DMS 273 (cell line): ENCODE data around the gene CRYBA2.

Experiments used
- DNase-seq: peaks from one replicate; lab custom pipeline; 2025; ENCODE audit not compliant: unreplicated experiment; lab: John Stamatoyannopoulos, UW

CRYBA2 gene

GRCh38 chr2:219023045-219023605 is 29.9 kb upstream of the CRYBA2 start:
- DNase-seq = no peak

GRCh38 chr2:219022616-219023015 is 29.4 kb upstream of the CRYBA2 start:
- no peak for DNase-seq

GRCh38 chr2:219022041-219022440 is 28.8 kb upstream of the CRYBA2 start:
- DNase-seq = no peak

- DNase-seq = no peak
Observed at GRCh38 chr2:219021591-219021990, 28.4 kb upstream of the CRYBA2 start.

- DNase-seq = peak; percentile 23
Observed at GRCh38 chr2:219020604-219021365, 27.6 kb upstream of the CRYBA2 start.

GRCh38 chr2:219019436-219019835 is 26.2 kb upstream of the CRYBA2 start:
- DNase-seq = no peak

- DNase-seq = no peak
Observed at GRCh38 chr2:219018726-219019125, 25.5 kb upstream of the CRYBA2 start.

- DNase-seq = no peak
Observed at GRCh38 chr2:219018286-219018685, 25.1 kb upstream of the CRYBA2 start.

GRCh38 chr2:219017201-219017931 is 24.1 kb upstream of the CRYBA2 start:
- DNase-seq = peak; percentile 64

- no peak for DNase-seq
Observed at GRCh38 chr2:219016721-219017120, 23.5 kb upstream of the CRYBA2 start.

GRCh38 chr2:219010873-219011272 is 17.7 kb upstream of the CRYBA2 start:
- DNase-seq = no peak

- peak; percentile 60 for DNase-seq
Observed at GRCh38 chr2:219010162-219010756, 17.0 kb upstream of the CRYBA2 start.

- no peak for DNase-seq
Observed at GRCh38 chr2:219009294-219009693, 16.1 kb upstream of the CRYBA2 start.

- no peak for DNase-seq
Observed at GRCh38 chr2:219003979-219004378, 10.8 kb upstream of the CRYBA2 start.

GRCh38 chr2:219003267-219003634 is 10.0 kb upstream of the CRYBA2 start:
- DNase-seq = no peak

- DNase-seq = peak; percentile 74
Observed at GRCh38 chr2:219002395-219003266, 9.4 kb upstream of the CRYBA2 start.

- DNase-seq = peak; percentile 89
Observed at GRCh38 chr2:219001577-219002394, 8.6 kb upstream of the CRYBA2 start.

- no peak for DNase-seq
Observed at GRCh38 chr2:219001100-219001576, 7.9 kb upstream of the CRYBA2 start.

GRCh38 chr2:219000569-219000960 is 7.3 kb upstream of the CRYBA2 start:
- DNase-seq = no peak
